AML-193 (cell line): ENCODE measurements around the gene CGB5.
A peak's percentile ranks its signal among the peaks of the same experiment; 100 is the strongest.
"Not testable (repeated sequence)": the region's sequence is repeated elsewhere in the genome, so short reads cannot be mapped to it uniquely, and the experiment has no call there.

Source experiments
- DNase-seq, 2 experiments: peaks; one replicate each; lab custom pipeline; 2025; lab: John Stamatoyannopoulos, UW

Gene CGB5

DNA sequence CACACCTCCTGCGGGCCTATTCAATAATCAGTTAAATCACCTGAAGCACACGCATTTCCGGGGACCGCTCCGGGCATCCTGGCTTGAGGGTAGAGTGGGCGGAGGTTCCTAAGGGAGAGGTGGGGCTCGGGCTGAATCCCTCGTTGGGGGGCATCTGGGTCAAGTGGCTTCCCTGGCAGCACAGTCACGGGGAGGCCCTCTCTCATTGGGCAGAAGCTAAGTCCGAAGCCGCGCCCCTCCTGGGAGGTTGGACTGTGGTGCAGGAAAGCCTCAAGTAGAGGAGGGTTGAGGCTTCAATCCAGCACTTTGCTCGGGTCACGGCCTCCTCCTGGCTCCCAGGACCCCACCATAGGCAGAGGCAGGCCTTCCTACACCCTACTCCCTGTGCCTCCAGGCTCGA lies at the start of gene CGB5:
CGB5 (plus strand) TSS at position 301 of the 400 bp plus-strand sequence. CDS start 362 bp downstream, outside the sequence.
- DNase-seq = not testable (repeated sequence)

DNA sequence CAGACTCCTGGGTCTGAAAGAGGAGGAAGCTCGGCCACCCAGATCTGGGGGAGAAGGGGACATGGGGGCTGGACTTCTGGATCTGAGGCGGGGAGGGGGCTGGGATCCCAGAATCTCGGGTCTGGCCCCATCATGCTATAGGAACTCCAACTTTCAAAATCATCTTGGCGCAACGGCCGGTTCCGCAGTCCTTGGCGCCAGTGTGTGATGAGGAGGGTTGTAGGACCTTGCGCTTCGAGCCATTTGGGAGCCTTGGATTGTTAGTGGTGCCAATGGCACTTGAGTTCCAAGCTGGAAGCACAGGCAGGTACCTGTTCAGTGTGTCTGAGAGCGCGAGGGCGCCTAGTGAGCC lies 49.6 kb upstream of the CGB5 start:
- peak in 1 of 2 experiments; percentile 45 for DNase-seq

DNA sequence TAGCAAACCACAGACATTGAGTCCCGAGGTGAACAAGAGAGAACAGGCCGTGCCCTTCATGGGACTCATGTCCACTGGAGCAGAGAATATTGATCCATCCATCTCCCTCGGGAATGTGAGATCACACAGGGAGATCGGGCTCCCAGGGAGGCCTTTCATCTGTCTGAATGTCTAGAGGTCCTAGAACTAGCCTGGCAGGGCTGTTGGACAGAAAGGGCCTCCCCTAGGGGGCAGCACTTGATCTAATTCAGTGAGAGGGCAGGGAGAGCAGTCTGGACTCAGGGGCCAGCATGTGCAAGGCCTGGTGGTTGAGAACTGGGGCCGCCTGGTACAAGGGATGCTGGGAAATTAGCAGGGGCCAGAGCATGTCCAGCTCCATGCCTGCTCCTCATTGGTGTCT lies 45.7 kb upstream of the CGB5 start:
- peak; percentile 51 to 59 for DNase-seq

DNA sequence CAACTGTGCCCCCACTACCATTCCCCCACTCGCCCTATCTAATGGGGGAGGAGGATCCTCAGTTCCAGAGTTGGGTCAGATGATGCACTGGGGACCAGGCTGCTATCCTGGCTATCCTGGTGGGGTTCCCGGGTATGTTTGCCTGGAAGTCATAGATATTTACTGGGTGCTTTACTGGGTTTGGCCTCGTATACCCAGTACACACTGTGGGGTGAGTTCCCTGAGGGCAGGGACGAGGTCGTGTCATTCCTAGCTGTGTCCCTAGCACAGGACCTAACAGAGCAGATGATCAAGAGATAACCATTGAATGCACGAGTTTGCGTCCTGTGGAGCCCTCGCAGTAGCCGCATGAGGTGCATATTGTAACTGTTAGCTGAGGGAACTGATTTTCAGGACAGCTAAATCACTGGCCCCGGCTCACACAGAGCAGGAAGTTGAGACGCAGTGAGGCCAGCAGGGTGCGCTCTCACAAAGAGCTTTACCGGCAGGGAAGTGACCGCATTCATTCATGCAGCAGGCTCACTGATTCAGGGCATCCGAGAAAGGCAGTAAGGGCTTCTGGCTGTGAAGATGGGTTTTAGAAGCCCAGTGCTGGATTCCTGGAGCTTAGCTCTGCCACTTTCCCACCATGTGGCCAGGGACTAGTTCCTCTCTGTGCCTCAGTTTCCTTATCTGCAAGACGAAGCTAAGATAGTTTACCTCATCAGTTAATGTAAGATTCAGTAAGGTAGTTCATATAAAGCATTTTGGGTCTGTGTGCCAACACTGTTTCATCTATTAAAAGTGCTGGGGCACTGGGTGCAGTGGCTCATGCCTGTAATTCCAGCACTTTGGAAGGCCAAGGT lies 43.9 kb upstream of the CGB5 start:
- peak; percentile 37 for DNase-seq

DNA sequence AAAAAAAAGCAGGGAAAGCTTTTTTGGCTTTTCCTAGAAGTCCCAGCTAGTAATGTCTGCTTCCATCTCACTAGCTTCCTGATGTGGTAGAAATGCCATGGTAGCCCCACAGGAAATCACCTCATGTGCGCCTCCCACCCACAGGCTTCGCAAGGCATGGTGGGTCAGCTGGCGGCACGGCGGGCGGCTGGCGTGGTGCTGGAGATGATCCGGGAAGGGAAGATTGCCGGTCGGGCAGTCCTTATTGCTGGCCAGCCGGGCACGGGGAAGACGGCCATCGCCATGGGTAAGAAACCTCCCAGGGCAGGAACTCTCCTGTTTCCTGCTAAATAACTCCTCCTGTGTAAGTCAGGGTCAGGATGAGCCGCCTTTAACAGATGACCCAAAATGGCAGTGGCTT lies 39.5 kb upstream of the CGB5 start:
- no peak for DNase-seq

DNA sequence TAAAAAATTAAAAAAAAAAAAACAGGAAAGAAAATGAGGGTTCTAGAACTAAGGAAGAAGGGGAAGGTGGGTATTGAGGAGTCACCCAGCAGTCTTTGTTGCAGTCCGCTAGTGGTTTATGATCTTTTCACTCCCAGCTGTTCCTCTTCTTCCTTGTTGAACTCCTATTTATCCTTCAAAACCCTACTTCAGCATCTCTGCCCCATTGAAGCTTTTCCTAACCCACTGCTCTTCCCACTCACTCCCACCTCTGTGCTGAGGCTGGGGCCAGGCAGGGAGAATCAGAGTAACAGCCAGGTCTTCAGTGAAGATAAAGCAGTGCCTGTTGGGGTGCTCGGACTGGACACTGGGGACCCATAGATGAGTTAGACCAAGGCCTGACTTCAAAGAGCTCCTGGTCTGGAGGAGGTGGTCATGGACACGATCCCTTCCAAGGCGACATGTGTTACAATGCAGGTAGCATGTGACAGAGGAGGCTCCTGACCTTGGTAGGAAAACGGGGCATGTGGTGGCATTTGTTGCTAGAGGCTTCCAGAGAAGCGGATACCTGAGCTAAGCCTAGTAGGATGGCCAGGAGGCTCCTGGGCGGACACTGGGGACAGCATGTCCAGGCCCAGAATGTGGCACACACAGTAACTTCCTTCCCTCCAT lies 38.6 kb upstream of the CGB5 start:
- DNase-seq = no peak

DNA sequence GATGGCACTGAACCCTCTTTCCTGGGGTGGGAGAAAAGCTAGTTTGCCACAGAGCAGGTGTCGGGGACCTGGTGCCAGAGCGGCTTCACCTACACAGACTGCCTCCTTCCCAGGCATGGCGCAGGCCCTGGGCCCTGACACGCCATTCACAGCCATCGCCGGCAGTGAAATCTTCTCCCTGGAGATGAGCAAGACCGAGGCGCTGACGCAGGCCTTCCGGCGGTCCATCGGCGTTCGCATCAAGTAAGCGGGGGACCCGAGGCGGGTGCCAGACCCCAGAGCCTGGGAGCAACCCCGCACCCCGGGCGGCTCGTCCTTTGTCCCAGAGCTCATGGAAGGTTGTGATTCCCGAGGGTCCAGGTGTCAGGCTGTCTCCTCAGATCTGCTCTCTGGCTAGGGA lies 36.7 kb upstream of the CGB5 start:
- DNase-seq = no peak

DNA sequence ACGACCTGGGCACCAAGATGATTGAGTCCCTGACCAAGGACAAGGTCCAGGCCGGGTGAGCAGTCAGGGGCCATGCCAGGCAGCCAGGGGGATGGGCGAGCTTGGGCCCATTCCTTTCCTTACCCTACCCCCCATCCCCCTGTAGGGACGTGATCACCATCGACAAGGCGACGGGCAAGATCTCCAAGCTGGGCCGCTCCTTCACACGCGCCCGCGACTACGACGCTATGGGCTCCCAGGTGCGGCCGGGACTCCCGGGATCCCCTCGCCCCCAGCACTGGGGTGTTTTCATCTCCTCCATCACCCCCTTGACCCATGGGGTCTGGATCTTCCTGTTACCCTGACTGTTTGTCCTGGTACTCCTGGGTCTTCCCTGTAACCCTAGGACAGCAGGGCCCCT lies 33.8 kb upstream of the CGB5 start:
- no peak for DNase-seq

DNA sequence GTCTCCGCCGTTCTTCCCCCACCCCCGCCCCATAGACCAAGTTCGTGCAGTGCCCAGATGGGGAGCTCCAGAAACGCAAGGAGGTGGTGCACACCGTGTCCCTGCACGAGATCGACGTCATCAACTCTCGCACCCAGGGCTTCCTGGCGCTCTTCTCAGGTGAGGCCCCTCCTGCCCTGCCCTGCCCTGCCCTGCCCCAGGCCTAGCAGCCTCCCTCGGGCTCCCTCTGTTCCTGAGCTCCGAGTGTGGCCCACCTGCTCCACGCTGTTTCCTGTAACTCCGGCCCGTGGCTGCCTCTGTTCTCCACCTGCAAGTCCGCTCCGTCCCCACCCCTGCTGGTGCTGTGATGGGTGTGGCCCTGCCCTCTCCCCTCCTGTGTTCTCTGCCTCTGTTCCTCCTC lies 33.2 kb upstream of the CGB5 start:
- DNase-seq = no peak

DNA sequence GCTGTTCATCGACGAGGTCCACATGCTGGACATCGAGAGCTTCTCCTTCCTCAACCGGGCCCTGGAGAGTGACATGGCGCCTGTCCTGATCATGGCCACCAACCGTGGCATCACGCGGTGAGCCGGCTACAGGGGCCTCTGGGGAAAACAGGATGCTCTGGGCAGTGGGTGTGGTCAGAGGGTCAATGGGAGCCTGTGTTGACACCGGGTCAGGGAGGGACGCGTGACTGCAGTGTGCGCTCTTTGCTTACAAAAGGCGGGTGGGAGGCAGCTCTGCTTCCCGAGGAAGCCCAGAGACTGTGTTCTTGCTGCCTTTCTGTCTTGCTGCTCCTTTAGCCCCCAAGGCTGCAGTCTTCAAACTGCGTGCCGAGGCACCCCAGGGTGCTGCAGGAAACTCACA lies 32.5 kb upstream of the CGB5 start:
- no peak for DNase-seq

DNA sequence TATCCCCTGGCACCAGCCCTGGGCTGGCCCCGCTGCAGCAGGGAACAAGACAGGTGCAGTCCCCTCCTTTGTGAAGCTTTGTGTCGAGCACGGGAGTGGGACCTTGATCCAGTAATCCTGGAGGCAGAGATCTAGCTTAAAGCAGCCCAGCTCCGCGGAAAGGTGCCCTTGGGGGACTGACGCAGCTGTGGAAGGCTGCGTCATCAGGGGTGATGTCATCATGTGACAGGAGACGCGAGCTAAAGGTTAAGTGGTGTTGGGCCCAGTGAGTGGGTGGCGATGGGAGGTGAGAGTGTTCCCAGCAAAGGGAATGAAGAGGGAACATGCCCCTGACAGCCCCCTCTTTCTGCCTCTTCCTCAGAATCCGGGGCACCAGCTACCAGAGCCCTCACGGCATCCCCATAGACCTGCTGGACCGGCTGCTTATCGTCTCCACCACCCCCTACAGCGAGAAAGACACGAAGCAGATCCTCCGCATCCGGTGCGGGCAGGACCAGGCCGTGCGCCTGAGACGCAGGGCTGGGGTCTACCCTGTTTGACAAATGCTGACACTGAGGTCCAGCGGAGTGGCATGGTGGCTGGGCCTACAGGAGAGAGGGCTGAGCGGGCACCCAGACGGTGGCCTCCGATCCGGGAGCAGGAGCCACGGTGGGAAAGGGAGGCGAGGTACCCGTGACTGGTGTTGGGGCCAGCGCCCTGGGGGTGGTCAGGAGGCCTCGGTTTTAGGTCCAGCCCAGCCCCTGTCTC lies 29.4 kb upstream of the CGB5 start:
- no peak for DNase-seq

DNA sequence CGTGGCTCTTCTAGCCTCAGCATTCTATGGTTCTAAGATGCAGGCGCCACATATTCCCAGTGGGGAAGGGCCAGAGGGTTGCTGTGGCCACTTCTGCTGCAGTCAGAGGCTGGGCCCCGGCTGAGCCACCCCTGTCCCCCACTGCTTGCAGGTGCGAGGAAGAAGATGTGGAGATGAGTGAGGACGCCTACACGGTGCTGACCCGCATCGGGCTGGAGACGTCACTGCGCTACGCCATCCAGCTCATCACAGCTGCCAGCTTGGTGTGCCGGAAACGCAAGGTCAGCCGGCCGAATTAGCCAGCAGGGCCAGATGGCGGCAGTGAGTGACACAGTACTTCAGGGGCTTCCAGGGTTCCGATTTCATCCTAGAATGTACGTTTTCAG lies 28.8 kb upstream of the CGB5 start:
- DNase-seq = no peak

DNA sequence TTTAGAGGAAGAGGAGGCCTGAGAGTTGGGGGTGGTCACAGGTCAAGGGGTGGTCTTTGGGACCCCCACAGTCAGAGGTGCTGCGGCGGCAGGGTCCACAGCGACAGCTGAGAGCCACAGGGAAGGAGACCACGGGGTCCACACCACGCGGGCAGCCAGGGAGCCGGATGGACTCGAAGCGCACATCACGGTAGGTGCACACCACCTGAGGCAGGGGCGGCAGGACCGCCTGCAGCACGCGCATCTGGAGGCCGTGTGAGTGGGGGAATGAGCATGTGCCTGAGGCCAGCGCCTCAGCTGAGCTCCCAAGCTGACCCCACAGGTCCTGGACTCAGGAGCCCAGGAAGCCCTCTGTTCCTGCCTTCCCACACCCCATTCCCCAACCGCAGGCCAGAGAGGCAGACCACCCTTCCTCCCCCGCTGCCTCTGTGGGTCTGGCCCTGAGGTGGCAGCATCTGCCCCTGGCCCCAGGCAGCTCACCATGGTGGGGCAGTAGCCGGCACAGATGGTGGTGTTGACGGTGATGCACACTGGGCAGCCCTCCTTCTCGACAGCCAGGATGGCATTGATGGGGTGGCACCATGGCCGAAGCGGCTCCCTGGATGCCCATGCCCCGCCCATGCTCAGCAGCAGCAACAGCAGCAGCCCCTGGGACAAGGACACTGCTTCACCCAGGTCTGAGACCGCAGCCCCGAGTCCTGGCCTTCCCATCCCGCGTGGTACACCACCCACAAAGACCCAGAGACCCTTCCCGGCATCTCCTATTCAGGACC lies 27.4 kb upstream of the CGB5 start:
- DNase-seq = no peak

DNA sequence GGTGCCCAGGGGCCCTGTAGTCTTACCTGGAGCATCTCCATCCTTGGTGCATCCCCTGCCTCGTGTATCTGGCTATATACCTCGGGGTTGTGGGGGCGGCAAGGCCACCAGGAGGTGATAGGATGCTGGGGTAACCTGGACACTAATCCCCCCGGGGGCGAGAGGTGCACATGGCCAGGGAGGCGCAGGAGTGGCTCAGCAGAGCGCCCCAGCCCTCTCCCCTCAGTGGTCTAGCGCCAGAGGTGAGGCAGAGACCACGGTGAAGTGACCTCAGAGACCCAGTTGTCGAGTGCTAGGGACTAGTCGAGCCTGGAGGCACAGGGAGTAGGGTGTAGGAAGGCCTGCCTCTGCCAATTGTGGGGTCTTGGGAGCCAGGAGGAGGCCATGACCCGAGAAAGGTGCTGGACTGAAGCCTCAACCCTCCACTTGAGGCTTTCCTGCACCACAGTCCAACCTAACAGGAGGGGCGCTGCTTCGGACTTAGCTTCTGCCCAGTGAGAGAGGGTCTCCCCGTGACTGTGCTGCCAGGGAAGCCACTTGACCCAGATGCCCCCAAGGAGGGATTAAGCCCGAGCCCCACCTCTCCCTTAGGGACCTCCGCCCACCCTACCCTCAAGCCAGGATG lies 26.5 kb upstream of the CGB5 start, which contains the start of gene LHB:
LHB (minus strand) TSS at position 51 of the 625 bp plus-strand sequence; CDS start at position 41, 10 bp downstream.
- DNase-seq = no peak

DNA sequence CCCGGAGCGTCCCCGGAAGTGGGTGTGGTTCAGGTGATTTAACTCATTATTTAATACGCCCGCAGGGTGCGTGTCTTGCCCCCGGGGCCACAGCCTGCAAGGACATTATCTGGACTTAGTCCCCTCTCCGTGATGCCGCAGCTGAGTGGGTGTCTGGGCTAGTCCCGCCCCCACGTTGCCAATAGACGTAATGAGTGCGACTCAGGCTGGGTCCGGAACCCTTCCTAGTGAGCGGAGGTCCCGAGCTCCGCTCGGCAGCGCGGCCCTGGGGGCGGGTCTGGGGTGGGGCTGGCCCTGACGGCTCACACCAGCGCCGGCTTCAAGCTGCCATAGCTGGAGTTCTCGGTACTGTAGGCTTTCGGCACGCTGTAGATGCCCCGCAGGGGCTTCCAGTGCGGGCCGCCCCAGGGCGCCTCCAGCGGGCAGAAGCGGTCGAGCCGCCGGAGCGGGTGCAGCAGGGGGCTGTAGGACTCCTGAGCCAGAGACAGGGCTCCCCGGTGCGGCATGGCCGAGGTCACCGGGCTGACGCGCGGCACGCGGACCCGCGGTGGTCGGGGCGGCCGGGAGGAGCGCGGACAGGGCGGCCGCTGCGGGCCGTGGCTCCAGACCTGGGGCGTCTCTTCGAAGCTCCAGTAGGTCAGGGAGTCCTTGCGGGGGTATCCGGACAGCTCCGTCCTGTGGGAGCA lies 25.8 kb upstream of the CGB5 start:
- no peak for DNase-seq

DNA sequence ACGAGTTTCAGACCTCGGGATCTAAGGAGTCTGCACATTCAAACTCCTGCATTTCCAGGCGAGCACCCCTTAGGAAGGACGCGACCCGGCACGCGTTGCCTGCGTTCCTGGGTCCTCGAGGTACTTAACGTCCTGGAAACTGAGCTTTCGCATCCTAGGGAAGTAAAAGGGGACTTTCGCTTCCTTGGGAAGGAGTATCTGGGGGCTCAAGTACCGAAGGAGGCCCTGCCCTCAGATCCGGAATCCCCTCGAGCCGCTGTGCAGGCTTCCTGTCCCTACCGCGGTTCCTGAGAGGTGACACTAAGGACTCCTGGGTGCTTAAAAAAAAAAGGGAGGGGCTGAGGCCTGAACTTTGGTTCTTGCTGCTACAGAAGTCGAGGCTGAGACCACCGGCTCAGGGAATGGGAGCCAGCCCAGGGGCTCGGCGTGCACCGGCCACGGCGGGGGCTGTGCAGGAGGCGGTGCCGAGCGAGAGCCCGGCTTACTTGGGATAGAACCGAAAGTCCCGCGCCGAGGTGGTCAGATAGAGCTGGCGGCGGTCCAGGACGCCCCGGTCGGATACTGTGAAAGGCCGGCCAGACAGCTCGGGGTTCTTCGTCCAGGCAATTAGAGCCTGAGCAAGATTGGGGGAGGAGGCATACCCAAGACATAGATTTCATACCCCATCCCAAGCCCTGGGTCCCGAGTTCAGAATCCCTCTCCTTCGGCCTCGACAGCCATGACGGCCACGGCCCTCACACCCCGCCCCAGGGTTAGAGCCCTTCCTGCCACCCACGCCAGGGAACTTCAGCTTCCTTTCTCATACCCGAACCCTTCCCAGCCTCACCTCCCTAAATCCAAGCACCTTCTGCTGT lies 25.0 kb upstream of the CGB5 start:
- not testable (repeated sequence) for DNase-seq

DNA sequence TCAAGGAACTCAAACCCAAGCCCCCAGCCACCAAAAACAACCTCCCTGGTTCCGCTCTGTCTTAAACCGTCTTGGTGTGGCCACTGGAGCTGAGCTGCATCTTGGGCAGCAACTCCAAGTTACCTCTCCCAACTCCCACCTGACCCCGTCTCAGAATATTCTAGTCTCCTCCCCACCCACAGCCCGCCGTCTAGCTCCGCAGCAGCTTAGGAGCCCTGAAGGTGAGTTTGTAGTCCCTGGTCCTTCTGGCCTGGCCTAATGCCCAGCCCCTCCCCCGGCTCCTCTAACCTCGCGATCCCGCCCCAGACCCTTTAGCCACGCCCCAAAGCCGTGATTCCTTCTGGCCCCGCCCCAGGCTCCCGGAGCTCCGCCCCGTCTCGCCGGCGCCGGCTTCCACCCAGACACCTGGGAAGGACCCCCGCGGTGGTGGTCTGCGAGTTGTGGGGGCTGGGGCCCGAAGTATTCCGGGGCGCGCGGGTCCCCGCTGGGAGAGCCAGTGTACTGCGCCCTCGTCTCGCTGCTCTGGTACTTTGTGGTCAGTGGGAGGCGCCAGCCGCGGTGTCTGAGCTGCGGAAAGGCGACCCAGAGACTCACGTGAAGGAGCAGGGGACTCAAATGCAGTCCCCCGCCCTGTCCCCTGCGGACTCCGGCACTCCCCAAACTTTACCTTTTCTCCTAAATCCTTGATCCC lies 24.3 kb upstream of the CGB5 start:
- DNase-seq = no peak

DNA sequence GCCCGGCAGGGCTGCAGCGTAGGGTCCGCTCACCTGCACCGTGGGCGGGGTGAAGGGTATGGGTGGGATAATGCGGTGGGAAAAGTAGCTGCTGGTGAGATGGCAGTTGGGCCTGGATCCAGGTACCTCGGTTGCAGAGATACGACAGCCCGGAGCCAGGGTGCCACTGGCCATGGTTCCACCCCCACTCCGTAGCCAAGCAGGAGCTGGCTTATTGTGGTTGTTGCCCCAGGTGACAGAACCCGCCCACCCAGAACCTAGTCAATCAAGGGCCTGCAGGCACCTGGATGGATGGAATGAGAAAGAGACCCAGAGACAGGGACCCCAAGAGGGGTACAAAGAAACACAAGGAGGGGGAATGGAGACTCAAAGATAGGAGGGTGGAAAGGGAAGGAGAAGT lies 23.3 kb upstream of the CGB5 start:
- DNase-seq = no peak
